A549 treated with AZD9567 at 1 μM for 4 hours (cell line): ENCODE results near the gene TAF11L9. TPM values are rescaled to one million over a fixed set of nuclear protein-coding genes. Genes with fewer than 3 reads are reported as not detected.

Source experiments
- total RNA-seq: library from RNA; stranded (reverse); fragments of 200-300 nt; extraction: Qiagen RNA extraction; gene quantifications from 5 replicates; pipeline ENCODE4 v1.2.3, GENCODE V29; 2022; ENCODE audit not compliant: insufficient read depth

The TAF11L9 gene
- total RNA-seq: not detected in 5 replicates

DNA sequence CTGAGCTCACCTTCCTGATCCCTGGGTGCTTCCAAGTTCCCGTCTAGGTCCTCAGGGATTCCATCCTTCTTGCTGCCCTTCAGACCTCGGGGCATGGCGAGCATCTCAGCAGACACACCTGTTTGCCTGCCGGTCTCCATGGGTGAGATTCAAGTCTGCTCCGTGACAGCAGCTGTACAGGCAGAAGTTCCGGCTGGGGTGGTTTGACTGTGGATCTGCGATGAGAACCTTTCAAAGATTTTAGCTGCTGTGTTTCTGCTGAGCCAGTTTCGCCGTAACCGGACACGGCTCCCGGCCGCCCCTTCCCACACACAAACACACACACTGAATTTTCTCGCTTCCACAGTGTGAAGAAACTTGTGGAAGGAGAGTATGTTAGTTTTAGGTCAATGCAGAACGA lies at the start of gene TAF11L9:
Gene TAF11L9, minus strand, starts transcription at position 140 of the 400 bp plus-strand sequence.

DNA sequence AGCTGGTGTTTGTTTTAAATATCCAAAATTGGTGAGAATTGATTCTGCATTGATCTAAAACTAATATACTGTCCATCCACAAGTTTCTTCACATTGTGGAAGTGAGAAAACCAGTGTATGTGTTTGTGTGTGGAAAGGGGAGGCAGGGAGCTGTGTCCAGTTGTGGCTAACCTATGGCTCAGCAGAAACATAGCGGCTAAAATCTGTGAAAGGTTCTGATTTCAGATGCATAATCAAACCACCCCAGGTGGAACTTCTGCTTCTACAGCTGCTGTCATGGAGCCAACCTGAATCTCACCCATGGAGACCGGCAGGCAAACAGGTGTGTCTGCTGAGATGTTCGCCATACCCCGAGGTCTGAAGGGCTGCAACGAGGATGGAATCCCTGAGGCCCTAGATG lies 40.0 kb upstream of the TAF11L9 start, which contains the start of gene TAF11L14:
Gene TAF11L14, plus strand, starts transcription at position 301 of the 400 bp plus-strand sequence.

DNA sequence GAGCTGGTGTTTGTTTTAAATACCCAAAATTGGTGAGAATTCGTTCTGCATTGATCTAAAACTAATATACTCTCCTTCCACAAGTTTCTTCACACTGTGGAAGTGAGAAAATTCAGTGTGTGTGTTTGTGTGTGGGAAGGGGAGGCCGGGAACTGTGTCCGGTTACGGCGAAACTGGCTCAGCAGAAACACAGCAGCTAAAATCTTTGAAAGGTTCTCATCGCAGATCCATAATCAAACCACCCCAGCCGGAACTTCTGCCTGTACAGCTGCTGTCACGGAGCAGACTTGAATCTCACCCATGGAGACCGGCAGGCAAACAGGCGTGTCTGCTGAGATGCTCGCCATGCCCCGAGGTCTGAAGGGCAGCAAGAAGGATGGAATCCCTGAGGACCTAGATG lies 37.6 kb upstream of the TAF11L9 start, which contains the start of gene TAF11L13:
Gene TAF11L13, plus strand, starts transcription at position 301 of the 400 bp plus-strand sequence.

DNA sequence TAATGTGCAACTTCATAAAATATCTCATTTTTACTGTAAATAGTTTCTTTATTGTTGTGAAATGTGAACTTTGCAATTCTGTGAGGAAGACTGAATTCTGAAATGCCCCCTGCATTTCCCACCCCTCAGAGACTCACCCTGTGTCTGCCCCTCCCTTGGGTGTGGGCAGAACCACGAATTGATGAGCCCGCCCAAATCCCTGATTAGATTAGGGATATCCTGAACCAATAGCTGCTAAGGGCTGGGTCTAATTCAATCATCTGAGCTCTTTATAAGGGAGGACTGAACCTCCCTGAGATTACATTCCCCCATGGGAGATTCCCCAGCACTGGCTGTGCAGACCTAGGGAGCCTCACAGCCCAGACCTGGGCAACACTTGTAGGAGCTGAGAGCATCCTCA lies 15.9 kb upstream of the TAF11L9 start, which contains the start of gene TAF11L12:
Gene TAF11L12, plus strand, starts transcription at position 301 of the 400 bp plus-strand sequence.

DNA sequence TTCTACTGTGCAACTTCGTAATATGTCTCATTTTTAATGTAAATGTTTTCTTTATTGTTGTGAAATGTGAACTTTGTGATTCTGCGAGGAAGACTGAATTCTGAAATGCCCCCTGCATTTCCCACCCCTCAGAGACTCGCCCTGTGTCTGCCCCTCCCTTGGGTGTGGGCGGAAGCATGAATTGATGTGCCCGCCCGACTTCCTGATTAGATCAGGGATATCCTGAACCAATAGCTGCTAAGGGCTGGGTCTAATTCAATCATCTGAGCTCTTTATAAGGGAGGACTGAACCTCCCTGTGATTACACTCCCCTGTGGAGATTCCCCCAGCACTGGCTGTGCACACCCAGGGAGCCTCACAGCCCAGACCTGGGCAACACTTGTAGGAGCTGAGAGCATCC lies 9.7 kb upstream of the TAF11L9 start, which contains the start of gene TAF11L11:
Gene TAF11L11, plus strand, starts transcription at position 304 of the 400 bp plus-strand sequence.

DNA sequence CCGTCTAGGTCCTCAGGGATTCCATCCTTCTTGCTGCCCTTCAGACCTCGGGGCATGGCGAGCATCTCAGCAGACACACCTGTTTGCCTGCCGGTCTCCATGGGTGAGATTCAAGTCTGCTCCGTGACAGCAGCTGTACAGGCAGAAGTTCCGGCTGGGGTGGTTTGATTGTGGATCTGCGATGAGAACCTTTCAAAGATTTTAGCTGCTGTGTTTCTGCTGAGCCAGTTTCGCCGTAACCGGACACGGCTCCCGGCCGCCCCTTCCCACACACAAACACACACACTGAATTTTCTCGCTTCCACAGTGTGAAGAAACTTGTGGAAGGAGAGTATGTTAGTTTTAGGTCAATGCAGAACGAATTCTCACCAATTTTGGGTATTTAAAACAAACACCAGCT lies 3.5 kb upstream of the TAF11L9 start, which contains the start of gene TAF11L10:
Gene TAF11L10, minus strand, starts transcription at position 101 of the 400 bp plus-strand sequence.

DNA sequence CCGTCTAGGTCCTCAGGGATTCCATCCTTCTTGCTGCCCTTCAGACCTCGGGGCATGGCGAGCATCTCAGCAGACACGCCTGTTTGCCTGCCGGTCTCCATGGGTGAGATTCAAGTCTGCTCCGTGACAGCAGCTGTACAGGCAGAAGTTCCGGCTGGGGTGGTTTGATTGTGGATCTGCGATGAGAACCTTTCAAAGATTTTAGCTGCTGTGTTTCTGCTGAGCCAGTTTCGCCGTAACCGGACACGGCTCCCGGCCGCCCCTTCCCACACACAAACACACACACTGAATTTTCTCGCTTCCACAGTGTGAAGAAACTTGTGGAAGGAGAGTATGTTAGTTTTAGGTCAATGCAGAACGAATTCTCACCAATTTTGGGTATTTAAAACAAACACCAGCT lies 3.3 kb downstream of the TAF11L9 start, which contains the start of gene TAF11L8:
Gene TAF11L8, minus strand, starts transcription at position 101 of the 400 bp plus-strand sequence.

DNA sequence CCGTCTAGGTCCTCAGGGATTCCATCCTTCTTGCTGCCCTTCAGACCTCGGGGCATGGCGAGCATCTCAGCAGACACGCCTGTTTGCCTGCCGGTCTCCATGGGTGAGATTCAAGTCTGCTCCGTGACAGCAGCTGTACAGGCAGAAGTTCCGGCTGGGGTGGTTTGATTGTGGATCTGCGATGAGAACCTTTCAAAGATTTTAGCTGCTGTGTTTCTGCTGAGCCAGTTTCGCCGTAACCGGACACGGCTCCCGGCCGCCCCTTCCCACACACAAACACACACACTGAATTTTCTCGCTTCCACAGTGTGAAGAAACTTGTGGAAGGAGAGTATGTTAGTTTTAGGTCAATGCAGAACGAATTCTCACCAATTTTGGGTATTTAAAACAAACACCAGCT lies 8.5 kb downstream of the TAF11L9 start, which contains the start of gene TAF11L7:
Gene TAF11L7, minus strand, starts transcription at position 101 of the 400 bp plus-strand sequence.

Other genes starting within 250 kb of the TAF11L9 start
- not detected in 5 replicates for gene TAF11L2, start 96.2 kb downstream of the TAF11L9 start, total RNA-seq
- not detected in 5 replicates for gene TAF11L3, start 76.0 kb downstream of the TAF11L9 start, total RNA-seq
- not detected in 5 replicates for gene TAF11L4, start 72.6 kb downstream of the TAF11L9 start, total RNA-seq
- gene TAF11L5, start 69.2 kb downstream of the TAF11L9 start, total RNA-seq: not detected in 5 replicates
- not detected in 5 replicates for gene TAF11L6, start 65.7 kb downstream of the TAF11L9 start, total RNA-seq
- not detected in 5 replicates for gene TAF11L7, start 8.6 kb downstream of the TAF11L9 start, total RNA-seq
- gene TAF11L8, start 3.4 kb downstream of the TAF11L9 start, total RNA-seq: not detected in 5 replicates
- not detected in 5 replicates for gene TAF11L10, start 3.4 kb upstream of the TAF11L9 start, total RNA-seq
- gene TAF11L11, start 9.8 kb upstream of the TAF11L9 start, total RNA-seq: 0.10 TPM in 2 of 5 replicates, not detected in the others
- gene TAF11L12, start 16.0 kb upstream of the TAF11L9 start, total RNA-seq: 0.14 TPM in 1 of 5 replicates, not detected in the others
- not detected in 5 replicates for gene TAF11L13, start 37.7 kb upstream of the TAF11L9 start, total RNA-seq
- not detected in 5 replicates for gene TAF11L14, start 40.1 kb upstream of the TAF11L9 start, total RNA-seq